OCI-LY7 (cell line): Measurements from ENCODE around the gene GTSE1.

Experiments used
- EZH2phosphoT487 ChIP-seq: fragments of 200-600 bp; sonication (generic); IDR thresholded peaks from 2 replicates; pipeline ENCODE4 v1.6.1; 2018; ENCODE audit warnings: low read depth, borderline replicate concordance, mild to moderate bottlenecking, mixed run types, antibody characterized with exemption, low read length, moderate library complexity, mixed read lengths
- TF ChIP-seq, protein P1 (sequence below): fragments of 200-600 bp; sonication (generic); conservative IDR thresholded peaks from 2 replicates; pipeline ENCODE4 v1.5.1; 2014; ENCODE audit warnings: mild to moderate bottlenecking, antibody characterized with exemption, low read length, moderate library complexity, mixed read lengths

DNA sequence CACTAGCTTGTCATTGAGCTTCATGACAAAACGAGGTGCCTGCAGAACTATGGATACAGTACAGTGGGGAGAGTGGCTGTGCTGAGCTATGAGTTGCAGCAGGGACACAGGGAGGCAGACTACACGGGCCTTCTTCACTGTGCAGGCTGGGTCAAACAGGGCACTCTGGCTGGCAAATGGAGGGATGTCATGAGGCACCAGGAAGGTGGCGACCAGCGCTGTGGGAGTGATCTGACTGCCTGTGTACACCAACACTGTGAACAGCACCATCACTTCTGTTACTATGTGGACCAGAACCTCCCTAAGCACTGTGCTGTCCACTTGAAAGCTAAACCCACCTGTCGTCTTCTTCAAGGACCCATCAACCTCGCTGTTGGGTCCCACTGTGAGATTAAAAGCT lies 36.6 kb upstream of the GTSE1 start:
- TF ChIP-seq, protein P1, sequence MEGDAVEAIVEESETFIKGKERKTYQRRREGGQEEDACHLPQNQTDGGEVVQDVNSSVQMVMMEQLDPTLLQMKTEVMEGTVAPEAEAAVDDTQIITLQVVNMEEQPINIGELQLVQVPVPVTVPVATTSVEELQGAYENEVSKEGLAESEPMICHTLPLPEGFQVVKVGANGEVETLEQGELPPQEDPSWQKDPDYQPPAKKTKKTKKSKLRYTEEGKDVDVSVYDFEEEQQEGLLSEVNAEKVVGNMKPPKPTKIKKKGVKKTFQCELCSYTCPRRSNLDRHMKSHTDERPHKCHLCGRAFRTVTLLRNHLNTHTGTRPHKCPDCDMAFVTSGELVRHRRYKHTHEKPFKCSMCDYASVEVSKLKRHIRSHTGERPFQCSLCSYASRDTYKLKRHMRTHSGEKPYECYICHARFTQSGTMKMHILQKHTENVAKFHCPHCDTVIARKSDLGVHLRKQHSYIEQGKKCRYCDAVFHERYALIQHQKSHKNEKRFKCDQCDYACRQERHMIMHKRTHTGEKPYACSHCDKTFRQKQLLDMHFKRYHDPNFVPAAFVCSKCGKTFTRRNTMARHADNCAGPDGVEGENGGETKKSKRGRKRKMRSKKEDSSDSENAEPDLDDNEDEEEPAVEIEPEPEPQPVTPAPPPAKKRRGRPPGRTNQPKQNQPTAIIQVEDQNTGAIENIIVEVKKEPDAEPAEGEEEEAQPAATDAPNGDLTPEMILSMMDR = no peak
- TF ChIP-seq EZH2phosphoT487 = no peak
